ENCODE measurements around the gene RBM25.

DNA sequence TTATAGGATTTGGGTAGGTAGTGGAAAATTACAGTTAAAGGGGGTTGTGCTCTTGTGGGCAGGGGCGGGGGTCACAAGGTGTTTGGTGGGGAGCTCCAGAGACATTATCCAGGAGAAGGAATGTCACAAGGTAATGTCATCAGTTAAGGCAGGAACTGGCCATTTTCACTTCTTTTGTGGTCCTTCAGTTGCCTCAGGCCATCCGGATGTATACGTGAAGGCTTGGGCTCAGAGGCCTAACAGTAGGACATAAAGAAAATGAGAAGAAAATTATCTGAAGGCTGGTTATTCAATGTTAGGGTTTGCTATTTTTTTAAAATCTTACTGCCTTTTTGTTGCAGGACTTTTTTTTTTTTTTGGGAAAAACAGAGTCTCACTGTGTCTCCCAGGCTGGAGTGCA lies 75.5 kb downstream of the RBM25 start:
- TF ChIP-seq, protein P1, sequence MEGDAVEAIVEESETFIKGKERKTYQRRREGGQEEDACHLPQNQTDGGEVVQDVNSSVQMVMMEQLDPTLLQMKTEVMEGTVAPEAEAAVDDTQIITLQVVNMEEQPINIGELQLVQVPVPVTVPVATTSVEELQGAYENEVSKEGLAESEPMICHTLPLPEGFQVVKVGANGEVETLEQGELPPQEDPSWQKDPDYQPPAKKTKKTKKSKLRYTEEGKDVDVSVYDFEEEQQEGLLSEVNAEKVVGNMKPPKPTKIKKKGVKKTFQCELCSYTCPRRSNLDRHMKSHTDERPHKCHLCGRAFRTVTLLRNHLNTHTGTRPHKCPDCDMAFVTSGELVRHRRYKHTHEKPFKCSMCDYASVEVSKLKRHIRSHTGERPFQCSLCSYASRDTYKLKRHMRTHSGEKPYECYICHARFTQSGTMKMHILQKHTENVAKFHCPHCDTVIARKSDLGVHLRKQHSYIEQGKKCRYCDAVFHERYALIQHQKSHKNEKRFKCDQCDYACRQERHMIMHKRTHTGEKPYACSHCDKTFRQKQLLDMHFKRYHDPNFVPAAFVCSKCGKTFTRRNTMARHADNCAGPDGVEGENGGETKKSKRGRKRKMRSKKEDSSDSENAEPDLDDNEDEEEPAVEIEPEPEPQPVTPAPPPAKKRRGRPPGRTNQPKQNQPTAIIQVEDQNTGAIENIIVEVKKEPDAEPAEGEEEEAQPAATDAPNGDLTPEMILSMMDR (IDR thresholded peaks at IDR 0.05): no peak
- TF ChIP-seq POLR2A (IDR thresholded peaks at IDR 0.05): no peak

Data from adrenal gland (tissue), 5 donors.